K562 (cell line): ENCODE results near the gene MAGEB18.

Experiments
- ARHGAP35 ChIP-seq: fragments of 450-650 bp; IDR thresholded peaks from 2 replicates; pipeline ENCODE4 v1.6.1; 2018; ENCODE audit not compliant: partially characterized antibody
- CBX1 ChIP-seq: sonication (generic); IDR thresholded peaks from 2 replicates; pipeline ENCODE4 v1.6.1; 2016; ENCODE audit warnings: antibody characterized with exemption, low read depth, mild to moderate bottlenecking
- CHD1 ChIP-seq: fragments of 200-600 bp; sonication (generic); IDR thresholded peaks from one replicate; pipeline ENCODE4 v1.6.1; 2012; ENCODE audit warnings: mild to moderate bottlenecking, moderate library complexity, low read length, inconsistent platforms
- FOXK1 ChIP-seq: sonication (generic); formaldehyde crosslinking; IDR thresholded peaks from 2 replicates; pipeline ENCODE4 v1.8.0; 2022; ENCODE audit warnings: missing genetic modification reagents, mild to moderate bottlenecking, borderline replicate concordance
- GABPA ChIP-seq: fragments of 200-800 bp; sonication (Bioruptor generic); conservative IDR thresholded peaks from 2 replicates; pipeline ENCODE4 v1.6.1; 2016; ENCODE audit warnings: low read depth, missing genetic modification characterization, missing compliant biosample characterization
- GABPB1 ChIP-seq: sonication (generic); formaldehyde crosslinking; IDR thresholded peaks from 2 replicates; pipeline ENCODE4 v1.8.0; 2022; ENCODE audit warnings: mild to moderate bottlenecking, missing genetic modification reagents
- KLF10 ChIP-seq: fragments of 250-450 bp; sonication (Bioruptor Pico); IDR thresholded peaks from 2 replicates; pipeline ENCODE4 v1.6.1; 2021; ENCODE audit warnings: matching md5 sums
- MXI1 ChIP-seq: IDR thresholded peaks from 2 replicates; pipeline ENCODE4 v1.6.1; 2011; ENCODE audit warnings: low read depth, mild to moderate bottlenecking, improper control_type of control experiment, low read length
- NFYB ChIP-seq: IDR thresholded peaks from 2 replicates; pipeline ENCODE4 v1.6.1; 2011; ENCODE audit warnings: mild to moderate bottlenecking, moderate library complexity; ENCODE audit not compliant: insufficient read length; ENCODE audit errors: extremely low read depth
- POLR2A ChIP-seq: fragments of 450-650 bp; conservative IDR thresholded peaks from 2 replicates; pipeline ENCODE4 v1.6.1; 2016
- TF ChIP-seq, protein P1 (sequence below), 3 experiments: IDR thresholded peaks in 2 of 3; conservative IDR thresholded peaks in 1 of 3; 2 replicates each; pipeline ENCODE4 v1.5.1; 2011 to 2012; ENCODE audit warnings: low read length in 3 of 3, mild to moderate bottlenecking in 3 of 3, control low read depth in 2 of 3, improper control_type of control experiment in 1 of 3, inconsistent platforms in 1 of 3, low read depth in 1 of 3, mixed read lengths in 1 of 3, moderate library complexity in 1 of 3; ENCODE audit not compliant: insufficient read depth in 2 of 3
- TF ChIP-seq, protein P2 (sequence below): fragments of 200-600 bp; sonication (generic); IDR thresholded peaks from one replicate; pipeline ENCODE4 v1.6.1; 2012; ENCODE audit warnings: mild to moderate bottlenecking, low read depth, low read length, inconsistent platforms

DNA sequence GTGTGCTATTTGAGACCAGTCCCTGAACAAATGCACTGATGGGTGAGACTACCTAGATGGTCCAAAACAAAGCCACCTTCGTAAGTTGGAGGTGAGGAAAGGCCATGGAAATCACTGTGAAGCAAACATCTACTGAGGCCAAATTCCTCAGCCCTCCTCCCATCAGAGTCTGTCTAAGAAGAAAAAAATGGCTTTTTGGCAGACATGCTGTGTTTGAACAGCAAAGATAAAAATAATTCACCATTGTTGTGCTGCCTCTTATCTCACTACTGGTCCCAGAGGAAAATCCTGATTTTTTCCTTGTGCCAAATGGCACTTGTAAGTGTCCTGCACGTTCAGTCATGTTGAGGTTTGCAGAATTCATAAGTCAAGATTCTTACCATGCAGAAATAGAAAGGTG lies 7.9 kb downstream of the MAGEB18 start:
- TF ChIP-seq CHD1 (no peak), KLF10 (CRISPR knock-in tag) (no peak), MXI1 (no peak), POLR2A (no peak), NFYB (no peak), GABPB1 (no peak), ARHGAP35 (no peak), GABPA (no peak), CBX1 (no peak), FOXK1 (CRISPR knock-in tag) (no peak)
- TF ChIP-seq, protein P1, sequence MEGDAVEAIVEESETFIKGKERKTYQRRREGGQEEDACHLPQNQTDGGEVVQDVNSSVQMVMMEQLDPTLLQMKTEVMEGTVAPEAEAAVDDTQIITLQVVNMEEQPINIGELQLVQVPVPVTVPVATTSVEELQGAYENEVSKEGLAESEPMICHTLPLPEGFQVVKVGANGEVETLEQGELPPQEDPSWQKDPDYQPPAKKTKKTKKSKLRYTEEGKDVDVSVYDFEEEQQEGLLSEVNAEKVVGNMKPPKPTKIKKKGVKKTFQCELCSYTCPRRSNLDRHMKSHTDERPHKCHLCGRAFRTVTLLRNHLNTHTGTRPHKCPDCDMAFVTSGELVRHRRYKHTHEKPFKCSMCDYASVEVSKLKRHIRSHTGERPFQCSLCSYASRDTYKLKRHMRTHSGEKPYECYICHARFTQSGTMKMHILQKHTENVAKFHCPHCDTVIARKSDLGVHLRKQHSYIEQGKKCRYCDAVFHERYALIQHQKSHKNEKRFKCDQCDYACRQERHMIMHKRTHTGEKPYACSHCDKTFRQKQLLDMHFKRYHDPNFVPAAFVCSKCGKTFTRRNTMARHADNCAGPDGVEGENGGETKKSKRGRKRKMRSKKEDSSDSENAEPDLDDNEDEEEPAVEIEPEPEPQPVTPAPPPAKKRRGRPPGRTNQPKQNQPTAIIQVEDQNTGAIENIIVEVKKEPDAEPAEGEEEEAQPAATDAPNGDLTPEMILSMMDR (IDR thresholded peaks at IDR 0.05 in 2 of 3, conservative IDR thresholded peaks at IDR 0.05 in 1 of 3; ENCODE audit: insufficient read depth in 2 of 3, low read depth in 1 of 3, low read length in 3 of 3), result no peak
- TF ChIP-seq, protein P2, sequence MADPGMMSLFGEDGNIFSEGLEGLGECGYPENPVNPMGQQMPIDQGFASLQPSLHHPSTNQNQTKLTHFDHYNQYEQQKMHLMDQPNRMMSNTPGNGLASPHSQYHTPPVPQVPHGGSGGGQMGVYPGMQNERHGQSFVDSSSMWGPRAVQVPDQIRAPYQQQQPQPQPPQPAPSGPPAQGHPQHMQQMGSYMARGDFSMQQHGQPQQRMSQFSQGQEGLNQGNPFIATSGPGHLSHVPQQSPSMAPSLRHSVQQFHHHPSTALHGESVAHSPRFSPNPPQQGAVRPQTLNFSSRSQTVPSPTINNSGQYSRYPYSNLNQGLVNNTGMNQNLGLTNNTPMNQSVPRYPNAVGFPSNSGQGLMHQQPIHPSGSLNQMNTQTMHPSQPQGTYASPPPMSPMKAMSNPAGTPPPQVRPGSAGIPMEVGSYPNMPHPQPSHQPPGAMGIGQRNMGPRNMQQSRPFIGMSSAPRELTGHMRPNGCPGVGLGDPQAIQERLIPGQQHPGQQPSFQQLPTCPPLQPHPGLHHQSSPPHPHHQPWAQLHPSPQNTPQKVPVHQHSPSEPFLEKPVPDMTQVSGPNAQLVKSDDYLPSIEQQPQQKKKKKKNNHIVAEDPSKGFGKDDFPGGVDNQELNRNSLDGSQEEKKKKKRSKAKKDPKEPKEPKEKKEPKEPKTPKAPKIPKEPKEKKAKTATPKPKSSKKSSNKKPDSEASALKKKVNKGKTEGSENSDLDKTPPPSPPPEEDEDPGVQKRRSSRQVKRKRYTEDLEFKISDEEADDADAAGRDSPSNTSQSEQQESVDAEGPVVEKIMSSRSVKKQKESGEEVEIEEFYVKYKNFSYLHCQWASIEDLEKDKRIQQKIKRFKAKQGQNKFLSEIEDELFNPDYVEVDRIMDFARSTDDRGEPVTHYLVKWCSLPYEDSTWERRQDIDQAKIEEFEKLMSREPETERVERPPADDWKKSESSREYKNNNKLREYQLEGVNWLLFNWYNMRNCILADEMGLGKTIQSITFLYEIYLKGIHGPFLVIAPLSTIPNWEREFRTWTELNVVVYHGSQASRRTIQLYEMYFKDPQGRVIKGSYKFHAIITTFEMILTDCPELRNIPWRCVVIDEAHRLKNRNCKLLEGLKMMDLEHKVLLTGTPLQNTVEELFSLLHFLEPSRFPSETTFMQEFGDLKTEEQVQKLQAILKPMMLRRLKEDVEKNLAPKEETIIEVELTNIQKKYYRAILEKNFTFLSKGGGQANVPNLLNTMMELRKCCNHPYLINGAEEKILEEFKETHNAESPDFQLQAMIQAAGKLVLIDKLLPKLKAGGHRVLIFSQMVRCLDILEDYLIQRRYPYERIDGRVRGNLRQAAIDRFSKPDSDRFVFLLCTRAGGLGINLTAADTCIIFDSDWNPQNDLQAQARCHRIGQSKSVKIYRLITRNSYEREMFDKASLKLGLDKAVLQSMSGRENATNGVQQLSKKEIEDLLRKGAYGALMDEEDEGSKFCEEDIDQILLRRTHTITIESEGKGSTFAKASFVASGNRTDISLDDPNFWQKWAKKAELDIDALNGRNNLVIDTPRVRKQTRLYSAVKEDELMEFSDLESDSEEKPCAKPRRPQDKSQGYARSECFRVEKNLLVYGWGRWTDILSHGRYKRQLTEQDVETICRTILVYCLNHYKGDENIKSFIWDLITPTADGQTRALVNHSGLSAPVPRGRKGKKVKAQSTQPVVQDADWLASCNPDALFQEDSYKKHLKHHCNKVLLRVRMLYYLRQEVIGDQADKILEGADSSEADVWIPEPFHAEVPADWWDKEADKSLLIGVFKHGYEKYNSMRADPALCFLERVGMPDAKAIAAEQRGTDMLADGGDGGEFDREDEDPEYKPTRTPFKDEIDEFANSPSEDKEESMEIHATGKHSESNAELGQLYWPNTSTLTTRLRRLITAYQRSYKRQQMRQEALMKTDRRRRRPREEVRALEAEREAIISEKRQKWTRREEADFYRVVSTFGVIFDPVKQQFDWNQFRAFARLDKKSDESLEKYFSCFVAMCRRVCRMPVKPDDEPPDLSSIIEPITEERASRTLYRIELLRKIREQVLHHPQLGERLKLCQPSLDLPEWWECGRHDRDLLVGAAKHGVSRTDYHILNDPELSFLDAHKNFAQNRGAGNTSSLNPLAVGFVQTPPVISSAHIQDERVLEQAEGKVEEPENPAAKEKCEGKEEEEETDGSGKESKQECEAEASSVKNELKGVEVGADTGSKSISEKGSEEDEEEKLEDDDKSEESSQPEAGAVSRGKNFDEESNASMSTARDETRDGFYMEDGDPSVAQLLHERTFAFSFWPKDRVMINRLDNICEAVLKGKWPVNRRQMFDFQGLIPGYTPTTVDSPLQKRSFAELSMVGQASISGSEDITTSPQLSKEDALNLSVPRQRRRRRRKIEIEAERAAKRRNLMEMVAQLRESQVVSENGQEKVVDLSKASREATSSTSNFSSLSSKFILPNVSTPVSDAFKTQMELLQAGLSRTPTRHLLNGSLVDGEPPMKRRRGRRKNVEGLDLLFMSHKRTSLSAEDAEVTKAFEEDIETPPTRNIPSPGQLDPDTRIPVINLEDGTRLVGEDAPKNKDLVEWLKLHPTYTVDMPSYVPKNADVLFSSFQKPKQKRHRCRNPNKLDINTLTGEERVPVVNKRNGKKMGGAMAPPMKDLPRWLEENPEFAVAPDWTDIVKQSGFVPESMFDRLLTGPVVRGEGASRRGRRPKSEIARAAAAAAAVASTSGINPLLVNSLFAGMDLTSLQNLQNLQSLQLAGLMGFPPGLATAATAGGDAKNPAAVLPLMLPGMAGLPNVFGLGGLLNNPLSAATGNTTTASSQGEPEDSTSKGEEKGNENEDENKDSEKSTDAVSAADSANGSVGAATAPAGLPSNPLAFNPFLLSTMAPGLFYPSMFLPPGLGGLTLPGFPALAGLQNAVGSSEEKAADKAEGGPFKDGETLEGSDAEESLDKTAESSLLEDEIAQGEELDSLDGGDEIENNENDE, result no peak
